GM12878 (cell line): ENCODE data around the gene BCL2L14. TPM values are rescaled to one million over a fixed set of nuclear protein-coding genes. Genes with fewer than 3 reads are reported as not detected.

Experiments
- ATAC-seq: fragments of 200-7000 bp; cut with Tn5 transposase; 3 replicates; pipeline ENCODE4 v1.9.1; 2020; ENCODE audit warnings: mild to moderate bottlenecking, moderate library complexity
- BruUV-seq: library from RNA; stranded (reverse); fragments of 400-500 nt; replicated peaks from 2 replicates; lab custom pipeline; 2021; lab: Mats Ljungman, UMichigan
- CTCF ChIA-PET: fragments of 300-600 bp; sonication (Branson Sonifier 250); formaldehyde crosslinking; extraction: SDS; loops from one replicate; lab custom pipeline; 2021; ENCODE audit warnings: inconsistent platforms; lab: Yijun Ruan, JAX
- POLR2A ChIA-PET: fragments of 350-600 bp; formaldehyde crosslinking; extraction: SDS; loops from one replicate; lab custom pipeline; 2021; ENCODE audit warnings: inconsistent platforms; lab: Charles Lee
- RAD21 ChIA-PET: fragments of 300-600 bp; sonication (Branson Sonifier 250); formaldehyde crosslinking; loops from one replicate; lab custom pipeline; 2023; ENCODE audit warnings: antibody characterized with exemption; ENCODE audit not compliant: unreplicated experiment; lab: Charles Lee
- SMC1A ChIA-PET: fragments of 300-600 bp; sonication (Branson Sonifier 250); formaldehyde crosslinking; loops from one replicate; lab custom pipeline; 2023; ENCODE audit not compliant: unreplicated experiment, uncharacterized antibody; lab: Charles Lee
- DNase-seq: peaks from one replicate; pipeline ENCODE4 v3.0.0-alpha.2; 2011; ENCODE audit warnings: low read depth, low spot score
- FAIRE-seq: peaks from 3 replicates; lab custom pipeline; 2011; peaks lifted over from hg19 to GRCh38; lab: Jason Lieb, UNC
- H2AFZ ChIP-seq: 2 replicates; pipeline ENCODE4 v1.6.0; 2011; ENCODE audit warnings: low read depth, low read length, control low read depth; ENCODE audit not compliant: control insufficient read depth
- H3K27ac ChIP-seq: 2 replicates; pipeline ENCODE4 v1.5.1; 2011; ENCODE audit warnings: control low read depth; ENCODE audit not compliant: control insufficient read depth, insufficient read depth
- H3K27me3 ChIP-seq, 2 experiments: replicated peaks in 1 of 2; 2 replicates each; pipeline versions ENCODE4 v1.6.0 to v1.6.1; 2011; ENCODE audit warnings: low read length in 1 of 2; ENCODE audit not compliant: control insufficient read depth in 2 of 2, insufficient read depth in 2 of 2
- H3K36me3 ChIP-seq, 2 experiments: 2 replicates each; pipeline ENCODE4 v1.5.1; 2011; ENCODE audit warnings: low read length in 1 of 2; ENCODE audit not compliant: control insufficient read depth in 2 of 2, insufficient read depth in 2 of 2
- H3K4me1 ChIP-seq: 2 replicates; pipeline ENCODE4 v1.6.1; 2011; ENCODE audit warnings: mild to moderate bottlenecking, low read length, moderate library complexity, mixed read lengths; ENCODE audit not compliant: control insufficient read depth, insufficient read depth
- H3K4me2 ChIP-seq: 2 replicates; pipeline ENCODE4 v1.6.0; 2011; ENCODE audit warnings: control low read depth; ENCODE audit not compliant: control insufficient read depth, insufficient read depth
- H3K4me3 ChIP-seq: fragments of 200-600 bp; sonication (generic); 2 replicates; pipeline ENCODE4 v1.5.1; 2016
- H3K79me2 ChIP-seq: 2 replicates; pipeline ENCODE4 v1.6.0; 2011; ENCODE audit warnings: low read length; ENCODE audit not compliant: control insufficient read depth, insufficient read depth
- H3K9ac ChIP-seq: 2 replicates; pipeline ENCODE4 v1.8.0; 2011; ENCODE audit warnings: low read length, control low read depth, mixed read lengths; ENCODE audit not compliant: control insufficient read depth, insufficient read depth
- H3K9me3 ChIP-seq: replicated peaks from 3 replicates; pipeline ENCODE4 v1.5.1; 2011; ENCODE audit warnings: mild to moderate bottlenecking, low read length; ENCODE audit not compliant: control insufficient read depth, insufficient read depth
- H4K20me1 ChIP-seq: 2 replicates; pipeline ENCODE4 v1.6.0; 2011; ENCODE audit not compliant: control insufficient read depth, insufficient read depth
- CBX3 ChIP-seq: fragments of 200-600 bp; sonication (generic); IDR thresholded peaks from 2 replicates; pipeline ENCODE4 v1.6.1; 2016; ENCODE audit warnings: low read depth, borderline replicate concordance
- CHD2 ChIP-seq: IDR thresholded peaks from 2 replicates; pipeline ENCODE4 v1.6.1; 2011; ENCODE audit warnings: low read depth, low read length, improper control_type of control experiment, borderline replicate concordance
- MEF2B ChIP-seq: fragments of 450-650 bp; IDR thresholded peaks from 2 replicates; pipeline ENCODE4 v1.6.1; 2018; ENCODE audit warnings: mild to moderate bottlenecking, moderate library complexity; ENCODE audit not compliant: partially characterized antibody, poor library complexity, severe bottlenecking
- NKRF ChIP-seq: fragments of 450-650 bp; conservative IDR thresholded peaks from 2 replicates; pipeline ENCODE4 v1.6.1; 2017; ENCODE audit warnings: mild to moderate bottlenecking, moderate library complexity
- NRF1 ChIP-seq: conservative IDR thresholded peaks from 2 replicates; pipeline ENCODE4 v1.6.1; 2011; ENCODE audit warnings: mild to moderate bottlenecking, low read depth, low read length, improper control_type of control experiment
- PML ChIP-seq: IDR thresholded peaks from 2 replicates; pipeline ENCODE4 v1.6.1; 2012; ENCODE audit warnings: low read length, inconsistent platforms
- TARDBP ChIP-seq: IDR thresholded peaks from 2 replicates; pipeline ENCODE4 v1.6.1; 2016; ENCODE audit warnings: borderline replicate concordance
- TBL1XR1 ChIP-seq: IDR thresholded peaks from 2 replicates; pipeline ENCODE4 v1.6.1; 2012; ENCODE audit warnings: low read depth, low read length, improper control_type of control experiment
- YY1 ChIP-seq: IDR thresholded peaks from 2 replicates; pipeline ENCODE4 v1.6.1; 2011; ENCODE audit warnings: low read depth, mild to moderate bottlenecking, low read length
- ZNF384 ChIP-seq: IDR thresholded peaks from 2 replicates; pipeline ENCODE4 v1.6.1; 2012; ENCODE audit warnings: low read depth, mild to moderate bottlenecking, low read length, improper control_type of control experiment, borderline replicate concordance
- ZSCAN29 ChIP-seq: fragments of 450-650 bp; IDR thresholded peaks from 2 replicates; pipeline ENCODE4 v1.6.1; 2017; ENCODE audit warnings: mild to moderate bottlenecking, moderate library complexity
- WGBS: methylation state at CpG from one replicate; pipeline ENCODE4 v1.1.6; 2016; ENCODE audit warnings: low lambda C conversion rate; ENCODE audit not compliant: insufficient replicate concordance, insufficient coverage; ENCODE audit errors: missing lambda C conversion rate; 5-methylcytosine and 5-hydroxymethylcytosine counted together
- in situ Hi-C: fragments of 300-500 bp; cut with MboI; formaldehyde crosslinking; loops from 9 replicates; pipeline ENCODE4 v1.14.3; 2018; ENCODE audit warnings: mixed read lengths
- intact Hi-C: fragments of 100-400 bp; cut with micrococcal nuclease; formaldehyde crosslinking; loops from one replicate; pipeline ENCODE4 v1.14.2; 2022; ENCODE audit not compliant: unreplicated experiment
- polyA plus RNA-seq, 11 experiments: library from polyadenylated mRNA; depleted of rRNA in 4 of 11; unstranded in 6 of 11; stranded (reverse) in 5 of 11; fragments of >200 nt; fragmentation: Nextera tagmentation in 4 of 11; fragmentation: Illumina TruSeq in 1 of 11; extraction: Ambion mirVana in 4 of 11; extraction: Trizol in 1 of 11; gene quantifications; 1 replicate in 1 of 11; 2 replicates in 10 of 11; pipeline versions ENCODE4 v1.2.1 to v1.2.3, GENCODE V29; 2011 to 2016; ENCODE audit warnings: inconsistent platforms in 2 of 11, missing spikeins in 2 of 11, low read depth in 1 of 11
- total RNA-seq, 4 experiments: library from RNA; depleted of rRNA in 3 of 4; stranded (reverse); fragments of >200 nt in 3 of 4; fragmentation: Illumina TruSeq in 1 of 4; extraction: Trizol in 1 of 4; gene quantifications; 2 replicates each; pipeline versions ENCODE4 v1.2.1 to v1.2.3, GENCODE V29; 2013 to 2021

BCL2L14 gene
- total and polyA plus RNA-seq, 10 of the 15 experiments (the other 5 are each of a cell fraction or from before 2014, with no cell fraction given), result 0.59 to 2.5 (median 0.90) TPM

- SMC1A ChIA-PET, result interaction anchor here (2.9 kb wide), 1 partner anchor 11 kb away, joined by 10 read pairs; no protein-coding TSS in a partner anchor
- FAIRE-seq, result no peak
- 87% methylated on average over 4 of the region's 4 CpGs for WGBS
Measured at GRCh38 chr12:12115514-12115913, 44.8 kb downstream of the BCL2L14 start.

More at GRCh38 chr12:12115514-12115913, 44.8 kb downstream of the BCL2L14 start:
- ATAC-seq (no peak), DNase-seq (no peak)
- in situ Hi-C loops, result no loop called here
- Histone ChIP-seq H3K4me2 (no peak overlapping the region), H3K4me1 (no peaks in the 10 kb centered on the region), H3K36me3 (no peaks in the 10 kb centered on the region; a peak in 1 of 4 replicates), H3K9me3 (no peaks in the 10 kb centered on the region), H2AFZ (no peak overlapping the region), H3K9ac (no peak overlapping the region), H3K4me3 (no peak overlapping the region), H4K20me1 (no peaks in the 10 kb centered on the region), H3K27ac (no peak overlapping the region), H3K79me2 (no peaks in the 10 kb centered on the region), H3K27me3 (no peaks in the 10 kb centered on the region)
- ChIA-PET POLR2A (no interaction called here), RAD21 (no interaction called here), CTCF (interaction anchor here (1.2 to 1.3 kb wide), 2 partner anchors 13 to 124 kb away, joined by 3 to 4 read pairs; no protein-coding TSS in a partner anchor)
- no TSS peak for BruUV-seq
- intact Hi-C loops, result no loop called here
- TF ChIP-seq CBX3 (no peak), NKRF (no peak), ZSCAN29 (no peak), TBL1XR1 (no peak), PML (no peak), TARDBP (no peak), NRF1 (no peak), MEF2B (no peak), CHD2 (no peak), ZNF384 (no peak), YY1 (no peak)
